K562 (cell line): Measurements from ENCODE around the gene PRODH. TPM values are rescaled to one million over a fixed set of nuclear protein-coding genes. Genes with fewer than 3 reads are reported as not detected.

ENCODE experiments used
- ATAC-seq: fragments of 200-7000 bp; cut with Tn5 transposase; 3 replicates; pipeline ENCODE4 v1.9.1; 2020; ENCODE audit warnings: moderate library complexity
- BruUV-seq: library from RNA; stranded (reverse); fragments of 400-500 nt; replicated peaks from 2 replicates; lab custom pipeline; 2021; lab: Mats Ljungman, UMichigan
- CTCF ChIA-PET: fragments of 300-600 bp; formaldehyde crosslinking; extraction: SDS; loops from one replicate; lab custom pipeline; 2021; ENCODE audit warnings: low intra/inter-chr PET ratio; lab: Yijun Ruan, JAX
- POLR2A ChIA-PET: fragments of 300-600, 350-650 bp; sonication (Branson Sonifier 250); formaldehyde crosslinking; extraction: SDS; loops from one replicate; lab custom pipeline; 2021; ENCODE audit warnings: antibody characterized with exemption, inconsistent platforms; lab: Yijun Ruan, JAX
- DNase-seq, 4 experiments: peaks; one replicate each; pipeline versions ENCODE4 v3.0.0 to v3.0.0-alpha.2; 2011 to 2018; ENCODE audit warnings: low spot score in 3 of 4, mixed read lengths in 3 of 4; ENCODE audit errors: extremely low read depth in 1 of 4
- FAIRE-seq: peaks from 2 replicates; lab custom pipeline; 2011; peaks lifted over from hg19 to GRCh38; lab: Jason Lieb, UNC
- H2AFZ ChIP-seq: 2 replicates; pipeline ENCODE4 v1.6.0; 2011; ENCODE audit warnings: low read depth, low read length, control low read depth, inconsistent platforms
- H3K27ac ChIP-seq: fragments of 200-600 bp; 3 replicates; pipeline ENCODE4 v1.8.0; 2011; ENCODE audit warnings: low read depth, mild to moderate bottlenecking, control low read depth, inconsistent platforms, low read length, moderate library complexity, mixed read lengths; ENCODE audit errors: extremely low read depth
- H3K27me3 ChIP-seq, 2 experiments: fragments of 300-600 bp in 1 of 2; 2 replicates in 1 of 2; 3 replicates in 1 of 2; pipeline versions ENCODE4 v1.6.0 to v1.8.0; 2011; ENCODE audit warnings: inconsistent platforms in 2 of 2, low read length in 2 of 2, mild to moderate bottlenecking in 1 of 2, mixed read lengths in 1 of 2, moderate library complexity in 1 of 2; ENCODE audit not compliant: control insufficient read depth in 2 of 2, insufficient read depth in 2 of 2
- H3K36me3 ChIP-seq: fragments of 300-600 bp; 3 replicates; pipeline ENCODE4 v1.8.0; 2011; ENCODE audit warnings: mild to moderate bottlenecking, low read length, inconsistent platforms; ENCODE audit not compliant: control insufficient read depth, insufficient read depth
- H3K4me1 ChIP-seq, 2 experiments: fragments of 200-600 bp in 1 of 2; replicated peaks in 1 of 2; 2 replicates in 1 of 2; 3 replicates in 1 of 2; pipeline versions ENCODE4 v1.5.1 to v1.8.0; 2011; ENCODE audit warnings: inconsistent platforms in 2 of 2, low read length in 2 of 2, mild to moderate bottlenecking in 1 of 2, mixed read lengths in 1 of 2, moderate library complexity in 1 of 2; ENCODE audit not compliant: control insufficient read depth in 2 of 2, insufficient read depth in 2 of 2
- H3K4me2 ChIP-seq: 2 replicates; pipeline ENCODE4 v1.6.1; 2011; ENCODE audit warnings: low read length, control low read depth, inconsistent platforms, mixed read lengths; ENCODE audit not compliant: insufficient read depth
- H3K4me3 ChIP-seq: fragments of 200-600 bp; sonication (generic), shearing (Covaris generic); 2 replicates; pipeline ENCODE4 v1.5.1; 2016; ENCODE audit warnings: control low read depth, inconsistent platforms
- H3K79me2 ChIP-seq: fragments of 200-600 bp; 3 replicates; pipeline ENCODE4 v1.8.0; 2011; ENCODE audit warnings: low read length, inconsistent platforms; ENCODE audit not compliant: control insufficient read depth, insufficient read depth
- H3K9ac ChIP-seq, 2 experiments: 2 replicates each; pipeline versions ENCODE4 v1.6.0 to v1.6.1; 2011; ENCODE audit warnings: low read depth in 2 of 2, low read length in 2 of 2, control low read depth in 1 of 2, inconsistent platforms in 1 of 2, mild to moderate bottlenecking in 1 of 2, mixed read lengths in 1 of 2; ENCODE audit not compliant: insufficient read depth in 1 of 2
- H3K9me1 ChIP-seq: one replicate; pipeline ENCODE4 v1.6.0; 2011; ENCODE audit warnings: inconsistent platforms, mild to moderate bottlenecking, low read length, moderate library complexity; ENCODE audit not compliant: control insufficient read depth, insufficient read depth
- H3K9me3 ChIP-seq: replicated peaks from 2 replicates; pipeline ENCODE4 v1.5.1; 2011; ENCODE audit warnings: low read depth, low read length, inconsistent platforms; ENCODE audit not compliant: control insufficient read depth, insufficient read depth
- H4K20me1 ChIP-seq: replicated peaks from 2 replicates; pipeline ENCODE4 v1.6.1; 2011; ENCODE audit warnings: low read length, inconsistent platforms, mixed read lengths; ENCODE audit not compliant: control insufficient read depth, insufficient read depth
- ARID1B ChIP-seq: fragments of 450-650 bp; IDR thresholded peaks from 2 replicates; pipeline ENCODE4 v1.6.1; 2016; ENCODE audit warnings: antibody characterized with exemption, mild to moderate bottlenecking, inconsistent platforms
- BRD9 ChIP-seq: fragments of 450-650 bp; IDR thresholded peaks from 2 replicates; pipeline ENCODE4 v1.6.1; 2018; ENCODE audit warnings: low read depth; ENCODE audit not compliant: partially characterized antibody
- CBX1 ChIP-seq: sonication (generic); IDR thresholded peaks from 2 replicates; pipeline ENCODE4 v1.6.1; 2016; ENCODE audit warnings: antibody characterized with exemption, low read depth, mild to moderate bottlenecking
- CCAR2 ChIP-seq: fragments of 200-400 bp; formaldehyde crosslinking; IDR thresholded peaks from 2 replicates; pipeline ENCODE4 v1.6.1; 2017; ENCODE audit warnings: mild to moderate bottlenecking, low read depth, low read length
- CSDE1 ChIP-seq, 2 experiments: fragments of 450-650 bp; IDR thresholded peaks; 2 replicates each; pipeline ENCODE4 v1.6.1; 2016; ENCODE audit warnings: mild to moderate bottlenecking in 1 of 2
- HNRNPK ChIP-seq: fragments of 200-400 bp; formaldehyde crosslinking; IDR thresholded peaks from one replicate; pipeline ENCODE4 v1.6.1; 2018; ENCODE audit warnings: mild to moderate bottlenecking, low read depth, low read length; ENCODE audit not compliant: poor library complexity, severe bottlenecking
- JUN ChIP-seq, 2 experiments: sonication (generic) in 1 of 2; formaldehyde crosslinking in 1 of 2; IDR thresholded peaks; 2 replicates each; pipeline versions ENCODE4 v1.6.1 to v1.8.0; 2012 to 2022; ENCODE audit warnings: borderline replicate concordance in 2 of 2, mild to moderate bottlenecking in 2 of 2, improper control_type of control experiment in 1 of 2, low read depth in 1 of 2, low read length in 1 of 2, missing genetic modification reagents in 1 of 2
- KDM2B ChIP-seq: fragments of 250-450 bp; sonication (Bioruptor Pico); IDR thresholded peaks from 2 replicates; pipeline ENCODE4 v1.8.0; 2021; ENCODE audit warnings: mild to moderate bottlenecking, moderate library complexity
- NR2C1 ChIP-seq, 2 experiments: fragments of 450-650 bp; IDR thresholded peaks; 2 replicates each; pipeline ENCODE4 v1.6.1; 2017; ENCODE audit warnings: mild to moderate bottlenecking in 2 of 2, antibody characterized with exemption in 1 of 2, inconsistent platforms in 1 of 2, missing compliant biosample characterization in 1 of 2, missing genetic modification characterization in 1 of 2
- PHTF2 ChIP-seq: fragments of 250-450 bp; sonication (Bioruptor Pico); IDR thresholded peaks from 2 replicates; pipeline ENCODE4 v1.5.0; 2021; ENCODE audit warnings: mild to moderate bottlenecking
- RBFOX2 ChIP-seq: fragments of 200-400 bp; formaldehyde crosslinking; IDR thresholded peaks from 2 replicates; pipeline ENCODE4 v1.6.1; 2017; ENCODE audit warnings: low read depth, mild to moderate bottlenecking, low read length, moderate library complexity
- SMC3 ChIP-seq: conservative IDR thresholded peaks from 2 replicates; pipeline ENCODE4 v1.6.1; 2011; ENCODE audit warnings: low read depth, low read length, improper control_type of control experiment; ENCODE audit not compliant: insufficient read depth
- SRSF3 ChIP-seq: fragments of 200-400 bp; formaldehyde crosslinking; IDR thresholded peaks from 2 replicates; pipeline ENCODE4 v1.6.1; 2016; ENCODE audit warnings: mild to moderate bottlenecking, low read length, moderate library complexity; ENCODE audit not compliant: insufficient read depth
- TAF9B ChIP-seq: fragments of 450-650 bp; IDR thresholded peaks from 2 replicates; pipeline ENCODE4 v1.6.1; 2018; ENCODE audit warnings: mild to moderate bottlenecking; ENCODE audit not compliant: partially characterized antibody
- ZNF224 ChIP-seq: sonication (generic); formaldehyde crosslinking; IDR thresholded peaks from 2 replicates; pipeline ENCODE4 v1.8.0; 2022; ENCODE audit warnings: mild to moderate bottlenecking, missing genetic modification reagents
- ZNF3 ChIP-seq: fragments of 250-450 bp; sonication (Bioruptor Pico); IDR thresholded peaks from 2 replicates; pipeline ENCODE4 v1.5.0; 2021; ENCODE audit warnings: mild to moderate bottlenecking, moderate library complexity
- ZNF41 ChIP-seq: fragments of 250-450 bp; sonication (Bioruptor Pico); conservative IDR thresholded peaks from 2 replicates; pipeline ENCODE4 v1.4.0; 2020; ENCODE audit warnings: mild to moderate bottlenecking
- WGBS: fragments of 100-300 bp; shearing (Covaris generic); methylation state at CpG from one replicate; pipeline ENCODE4 v1.1.6; 2016; ENCODE audit warnings: low coverage, mixed read lengths; ENCODE audit not compliant: insufficient coverage; ENCODE audit errors: missing lambda C conversion rate; 5-methylcytosine and 5-hydroxymethylcytosine counted together
- in situ Hi-C: fragments of 300-500 bp; cut with MboI; formaldehyde crosslinking; loops from 4 replicates; pipeline ENCODE4 v1.15.0; 2018; ENCODE audit warnings: inconsistent platforms, mixed read lengths
- intact Hi-C: fragments of 100-400 bp; cut with micrococcal nuclease; formaldehyde crosslinking; loops from 2 replicates; pipeline ENCODE4 v1.14.2; 2022
- polyA plus RNA-seq, 8 experiments: library from polyadenylated mRNA; depleted of rRNA in 4 of 8; stranded (reverse) in 5 of 8; unstranded in 3 of 8; fragments of >200 nt; fragmentation: Nextera tagmentation in 2 of 8; fragmentation: Illumina TruSeq in 1 of 8; extraction: Ambion mirVana in 2 of 8; extraction: Trizol in 1 of 8; gene quantifications; 2 replicates each; pipeline versions ENCODE4 v1.2.1 to v1.2.3, GENCODE V29; 2011 to 2014; ENCODE audit warnings: inconsistent platforms in 1 of 8, missing spikeins in 1 of 8
- total RNA-seq, 7 experiments: library from RNA; depleted of rRNA in 6 of 7; stranded (reverse); fragments of >200 nt in 6 of 7; fragmentation: Illumina TruSeq in 2 of 7; extraction: Trizol in 2 of 7; gene quantifications; 2 replicates each; pipeline versions ENCODE4 v1.2.1 to v1.2.3, GENCODE V29; 2011 to 2021; ENCODE audit warnings: low replicate concordance in 1 of 7
- TF ChIP-seq, protein P1 (sequence below): fragments of 250-450 bp; sonication (Bioruptor Pico); IDR thresholded peaks from 2 replicates; pipeline ENCODE4 v1.5.0; 2021

The PRODH gene
- total and polyA plus RNA-seq, 9 of the 15 experiments (the other 6 are each of a cell fraction or from before 2014, with no cell fraction given) = 0.07 to 0.11 TPM; not detected in 7

DNA sequence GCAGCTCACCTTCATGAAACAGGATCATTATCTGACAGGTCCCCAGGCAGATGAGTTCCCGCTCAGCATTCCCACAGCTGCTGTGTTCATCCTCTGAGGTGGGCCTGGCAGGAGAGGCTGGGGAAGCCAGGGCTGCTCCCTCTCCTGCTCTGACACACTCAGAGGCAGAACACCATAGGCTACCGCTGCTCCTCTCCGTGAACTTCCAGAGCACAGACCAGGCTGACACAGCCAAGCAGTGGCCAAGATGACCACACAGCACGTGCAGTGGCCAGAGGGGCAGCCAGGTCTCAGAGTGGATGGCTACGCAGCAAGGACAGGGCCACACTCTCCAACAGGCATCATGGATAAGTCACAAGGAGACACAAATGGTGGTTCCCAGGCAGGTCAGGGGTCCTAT is 8.5 kb downstream of the PRODH start:
- DNase-seq (no peak), ATAC-seq (no peak), FAIRE-seq (no peak)
- H3K79me2 ChIP-seq = no peaks in the 10 kb centered on the region
- intact Hi-C loops (no loop called here), in situ Hi-C loops (no loop called here)
- H3K9me3 ChIP-seq = no peaks in the 10 kb centered on the region
- no CpG with 5 or more reads among the region's 5 CpGs for WGBS
- no peak for TF ChIP-seq KDM2B (CRISPR knock-in tag)
- no peak for TF ChIP-seq HNRNPK
- TF ChIP-seq CSDE1 (IDR thresholded peaks at IDR 0.05) = no peak
- TF ChIP-seq SRSF3 = no peak
- TF ChIP-seq PHTF2 = no peak
- TF ChIP-seq JUN (IDR thresholded peaks at IDR 0.05; ENCODE audit: borderline replicate concordance, low read depth, low read length) = no peak
- TF ChIP-seq JUN (CRISPR knock-in tag; IDR thresholded peaks at IDR 0.05; ENCODE audit: borderline replicate concordance) = no peak
- no peaks in the 10 kb centered on the region for H3K9me1 ChIP-seq
- no peak overlapping the region for H3K4me2 ChIP-seq
- no peaks in the 10 kb centered on the region for H3K4me1 ChIP-seq
- no peak overlapping the region for H3K4me3 ChIP-seq
- no peaks in the 10 kb centered on the region for H3K27me3 ChIP-seq
- H3K9ac ChIP-seq = no peak overlapping the region
- H4K20me1 ChIP-seq = no peaks in the 10 kb centered on the region
- ChIA-PET POLR2A (interaction anchor here (0.6 kb wide), 1 partner anchor 778 kb away, joined by 4 read pairs; no protein-coding TSS in a partner anchor), CTCF (no interaction called here)
- no peaks in the 10 kb centered on the region for H3K36me3 ChIP-seq
- no peak overlapping the region for H2AFZ ChIP-seq
- BruUV-seq = no TSS peak
- H3K27ac ChIP-seq = no peak overlapping the region

DNA sequence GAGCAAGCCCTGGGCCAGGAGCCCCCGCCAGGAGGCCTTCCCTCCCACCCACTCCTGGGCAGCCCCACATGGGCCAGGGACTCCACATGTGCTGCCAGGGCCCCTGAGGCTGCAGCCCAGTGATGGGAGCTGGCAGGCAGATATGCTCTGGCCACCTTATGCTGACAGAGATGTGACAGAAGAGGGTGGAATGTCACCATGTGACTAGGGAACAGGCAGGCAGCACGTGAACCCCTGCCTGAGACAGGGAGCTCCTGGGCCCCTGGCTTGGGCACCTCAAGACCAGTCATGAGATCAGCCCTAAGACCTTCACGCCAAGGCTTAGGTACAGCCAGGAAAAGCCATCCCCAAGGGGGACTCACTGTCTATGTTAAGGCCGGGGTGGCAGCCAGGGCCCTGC is 9.1 kb downstream of the PRODH start:
- FAIRE-seq (no peak), DNase-seq (no peak), ATAC-seq (no peak)
- no peaks in the 10 kb centered on the region for H3K9me1 ChIP-seq
- no peak overlapping the region for H2AFZ ChIP-seq
- ChIA-PET POLR2A (no interaction called here), CTCF (no interaction called here)
- no peak overlapping the region for H3K4me3 ChIP-seq
- intact Hi-C loops = no loop called here
- H4K20me1 ChIP-seq = no peaks in the 10 kb centered on the region
- no CpG with 5 or more reads among the region's 4 CpGs for WGBS
- BruUV-seq = no TSS peak
- no peaks in the 10 kb centered on the region for H3K36me3 ChIP-seq
- no peaks in the 10 kb centered on the region for H3K4me1 ChIP-seq
- no peaks in the 10 kb centered on the region for H3K27me3 ChIP-seq
- no peak overlapping the region for H3K9ac ChIP-seq
- H3K9me3 ChIP-seq = no peaks in the 10 kb centered on the region
- no peaks in the 10 kb centered on the region for H3K79me2 ChIP-seq
- no peak overlapping the region for H3K27ac ChIP-seq
- in situ Hi-C loops = no loop called here
- H3K4me2 ChIP-seq = no peak overlapping the region
- no peak for TF ChIP-seq NR2C1 (IDR thresholded peaks at IDR 0.05)
- no peak for TF ChIP-seq NR2C1 (tag; IDR thresholded peaks at IDR 0.05)
- TF ChIP-seq ZNF3 (CRISPR knock-in tag) = no peak
- no peak for TF ChIP-seq SMC3
- TF ChIP-seq TAF9B = no peak
- no peak for TF ChIP-seq RBFOX2
- no peak for TF ChIP-seq ZNF224
- no peak for TF ChIP-seq BRD9
- TF ChIP-seq CBX1 = no peak
- no peak for TF ChIP-seq ZNF41 (CRISPR knock-in tag)
- TF ChIP-seq CCAR2 = no peak
- TF ChIP-seq, protein P1, sequence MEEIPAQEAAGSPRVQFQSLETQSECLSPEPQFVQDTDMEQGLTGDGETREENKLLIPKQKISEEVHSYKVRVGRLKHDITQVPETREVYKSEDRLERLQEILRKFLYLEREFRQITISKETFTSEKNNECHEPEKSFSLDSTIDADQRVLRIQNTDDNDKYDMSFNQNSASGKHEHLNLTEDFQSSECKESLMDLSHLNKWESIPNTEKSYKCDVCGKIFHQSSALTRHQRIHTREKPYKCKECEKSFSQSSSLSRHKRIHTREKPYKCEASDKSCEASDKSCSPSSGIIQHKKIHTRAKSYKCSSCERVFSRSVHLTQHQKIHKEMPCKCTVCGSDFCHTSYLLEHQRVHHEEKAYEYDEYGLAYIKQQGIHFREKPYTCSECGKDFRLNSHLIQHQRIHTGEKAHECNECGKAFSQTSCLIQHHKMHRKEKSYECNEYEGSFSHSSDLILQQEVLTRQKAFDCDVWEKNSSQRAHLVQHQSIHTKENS (CRISPR knock-in tag) = no peak
- TF ChIP-seq ARID1B = no peak
